Ramos (cell line): Measurements from ENCODE around the gene RPL35.

ENCODE experiments used
- in situ Hi-C: fragments of 300-500 bp; cut with MboI; formaldehyde crosslinking; loops from one replicate; pipeline ENCODE4 v1.14.3; 2022; ENCODE audit warnings: low sequenced_read_pairs; ENCODE audit not compliant: unreplicated experiment

Gene RPL35

DNA sequence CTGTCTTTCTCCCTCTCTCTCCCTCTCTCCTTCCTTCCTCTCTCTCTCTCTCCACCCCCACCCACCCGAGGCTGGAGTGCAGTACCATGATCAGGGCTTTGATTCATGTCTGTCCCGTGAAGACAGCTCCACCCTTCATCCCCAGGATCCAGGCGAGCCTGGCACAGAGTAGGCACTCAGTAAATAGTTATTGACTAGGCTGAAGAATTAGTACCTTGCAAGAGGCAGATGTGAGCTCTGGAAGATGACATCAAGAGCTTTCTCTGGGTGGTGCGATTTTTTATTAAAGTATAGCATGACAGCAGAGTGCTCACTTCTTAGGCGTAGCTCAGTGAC, 32.5 kb downstream of the RPL35 start:
- in situ Hi-C loops = no loop called here

GRCh38 chr9:124828489-124829333, 33.0 kb downstream of the RPL35 start:
- in situ Hi-C loops = no loop called here

- in situ Hi-C loops = no loop called here
Observed at GRCh38 chr9:124820698-124821623, 40.8 kb downstream of the RPL35 start.

DNA sequence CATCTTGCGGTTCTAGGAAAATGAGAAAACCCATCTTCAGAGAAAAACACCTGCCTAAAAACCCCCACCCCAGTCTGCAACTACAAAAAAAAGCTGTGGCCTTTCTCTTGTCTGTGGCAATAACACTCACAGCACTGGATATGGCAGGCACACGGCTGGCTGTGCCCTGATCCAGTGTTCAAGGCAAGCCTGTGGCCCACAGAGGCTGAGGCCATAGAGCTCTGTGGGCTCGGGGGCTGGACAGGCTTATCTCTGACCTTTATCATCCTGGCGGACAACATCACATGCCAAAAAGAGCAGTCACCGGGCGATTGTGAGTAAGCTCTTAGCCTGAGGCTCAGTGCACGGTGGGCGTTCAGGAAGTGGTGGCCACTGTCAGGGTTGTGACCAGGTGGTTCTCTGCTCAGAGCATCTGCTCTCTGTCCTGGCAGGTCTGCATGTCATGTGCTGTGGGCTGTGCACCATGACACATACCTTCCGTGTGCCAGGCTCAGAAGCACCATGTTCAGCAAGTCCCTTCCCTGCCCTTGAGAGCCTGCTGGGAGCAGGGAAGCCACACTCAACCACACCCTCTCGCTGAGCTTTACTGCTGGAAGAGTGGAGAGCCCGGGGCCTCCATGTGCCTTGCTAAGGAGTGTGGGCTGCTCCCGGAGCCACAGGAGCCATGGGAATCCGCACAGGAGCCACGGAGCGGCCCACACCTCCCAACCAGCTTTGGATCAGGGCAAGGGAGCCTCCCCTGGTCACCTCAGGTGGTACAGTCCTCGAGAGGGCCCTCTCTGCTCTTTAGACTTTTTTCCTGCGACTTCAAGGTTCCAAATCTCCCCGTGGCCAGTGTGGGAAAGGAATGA, 43.1 kb downstream of the RPL35 start:
- in situ Hi-C loops = no loop called here

DNA sequence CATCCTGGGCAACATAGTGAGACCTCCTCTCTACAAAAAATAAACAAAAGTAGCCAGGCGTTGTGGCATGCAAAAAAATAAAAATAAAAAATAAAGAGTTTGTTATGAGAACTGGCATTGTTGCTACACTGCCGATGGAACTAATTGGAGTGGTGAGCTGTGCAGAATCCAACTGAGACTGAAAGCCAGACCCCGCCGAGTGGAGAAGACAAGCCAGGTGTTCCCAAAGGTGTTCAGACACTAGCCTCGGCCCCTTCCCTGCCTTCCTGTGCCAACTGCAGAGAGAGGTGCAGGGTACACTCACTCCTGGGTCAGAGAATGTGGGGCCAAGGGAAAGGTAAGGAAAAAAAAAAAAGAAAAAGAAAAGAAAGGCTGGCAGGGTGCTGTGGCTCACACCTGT, 46.2 kb downstream of the RPL35 start:
- in situ Hi-C loops = no loop called here

- in situ Hi-C loops = no loop called here
Observed at GRCh38 chr9:124814164-124814535, 47.6 kb downstream of the RPL35 start.

GRCh38 chr9:124813501-124814163, 48.1 kb downstream of the RPL35 start:
- in situ Hi-C loops = no loop called here

GRCh38 chr9:124813041-124813440, 48.7 kb downstream of the RPL35 start:
- in situ Hi-C loops = no loop called here

GRCh38 chr9:124812441-124812876, 49.3 kb downstream of the RPL35 start:
- in situ Hi-C loops = no loop called here

DNA sequence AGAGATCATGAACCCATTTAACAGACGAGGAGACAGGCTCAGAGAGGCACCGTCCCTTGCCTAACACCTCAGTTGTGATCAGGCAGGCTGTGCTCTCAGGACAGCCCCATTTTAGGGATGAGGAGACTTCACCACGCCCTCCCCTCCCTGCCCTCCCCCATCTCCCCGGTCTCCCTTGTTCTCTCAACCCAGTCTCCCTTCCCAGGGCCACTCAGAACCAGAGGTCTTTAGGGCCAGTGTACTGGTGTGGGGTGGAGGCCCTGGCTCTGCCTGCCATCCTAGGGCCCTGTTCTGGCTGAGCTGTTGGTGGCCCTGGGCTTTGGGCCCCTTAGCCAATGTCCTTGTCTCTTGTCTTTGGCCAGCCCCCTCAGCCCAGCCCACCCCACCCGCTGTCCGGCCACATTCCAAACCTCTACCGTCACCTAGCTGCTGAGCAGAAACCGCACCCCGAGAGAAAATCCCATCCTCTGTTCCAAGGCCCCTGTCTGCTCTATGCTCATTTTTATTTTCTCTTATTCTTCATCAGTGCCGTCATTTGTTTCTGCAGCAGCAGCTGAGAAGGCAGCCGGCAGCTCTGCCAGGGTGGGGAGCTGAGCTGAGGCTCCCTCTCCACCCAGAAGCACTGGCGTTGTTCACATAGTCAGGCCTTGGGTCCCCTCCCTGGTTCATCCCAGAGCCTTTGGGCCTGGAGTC, 50.9 kb downstream of the RPL35 start:
- in situ Hi-C loops = no loop called here

- in situ Hi-C loops = no loop called here
Observed at GRCh38 chr9:124809741-124810500, 51.8 kb downstream of the RPL35 start.

DNA sequence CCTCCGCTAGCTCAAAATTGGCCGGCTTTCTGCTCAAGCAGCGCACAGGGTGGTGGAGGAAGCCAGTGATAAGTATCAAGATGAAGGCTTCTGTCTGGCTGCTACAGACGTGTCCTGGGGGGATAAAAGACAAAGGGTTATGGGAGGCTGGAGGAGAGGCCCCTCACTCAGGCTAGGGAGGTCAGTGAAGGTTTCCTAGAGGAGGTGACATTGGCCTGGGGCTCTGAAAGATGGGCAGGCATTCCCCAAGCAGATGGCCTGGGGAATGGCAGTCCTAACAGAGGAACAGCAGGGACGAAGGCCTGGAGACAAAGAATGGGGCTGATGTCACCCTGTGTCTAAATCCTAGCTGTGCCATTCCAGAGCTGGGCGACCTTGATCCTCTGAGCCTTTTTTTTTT, 52.5 kb downstream of the RPL35 start:
- in situ Hi-C loops = no loop called here

DNA sequence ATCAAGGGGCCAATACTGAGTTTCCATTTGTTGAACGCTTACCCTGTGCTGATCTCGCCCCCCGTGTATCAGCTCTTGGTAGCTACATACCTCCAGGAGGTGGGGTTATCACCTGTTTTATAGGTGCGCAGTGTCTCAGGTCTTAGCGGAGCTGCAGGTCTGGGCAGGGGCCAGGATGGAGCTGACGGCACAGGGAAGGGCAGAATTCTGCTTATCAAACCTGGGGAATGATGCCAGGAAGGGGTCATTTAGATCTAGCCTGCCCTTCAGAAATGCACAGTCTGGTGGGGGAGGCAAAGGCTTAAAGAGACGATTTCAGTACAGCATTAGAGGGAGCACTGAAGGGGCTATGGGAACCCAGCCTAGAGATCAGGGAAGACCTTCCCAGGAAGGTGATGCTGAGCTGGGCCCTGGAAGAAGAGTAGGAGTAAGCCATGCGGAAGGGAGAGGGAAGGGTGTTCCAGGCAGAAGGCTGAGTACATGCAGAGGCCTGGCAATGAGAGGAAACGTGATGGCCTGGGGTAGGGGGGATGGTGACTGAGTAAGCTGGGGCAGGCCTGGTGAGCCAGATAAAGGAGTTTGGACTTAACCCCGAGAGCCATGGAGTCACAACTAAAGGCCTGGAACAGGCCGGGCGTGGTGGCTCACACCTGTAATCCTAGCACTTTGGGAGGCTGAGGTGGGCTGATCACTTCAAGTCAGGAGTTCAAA, 53.4 kb downstream of the RPL35 start:
- in situ Hi-C loops = no loop called here
